Stimulated activated CD8-positive, alpha-beta memory T cell treated with anti-CD3 and anti-CD28 coated beads, Interleukin-12 subunit alpha, Interleukin-12 subunit beta, amount 100 ng/mL, for 24 hours (primary cell): ENCODE data around the gene KCNC4.

ENCODE experiments used
- DNase-seq: peaks from one replicate; pipeline ENCODE4 v3.0.0-alpha.2; 2020; ENCODE audit errors: extremely low read depth

KCNC4 gene

DNA sequence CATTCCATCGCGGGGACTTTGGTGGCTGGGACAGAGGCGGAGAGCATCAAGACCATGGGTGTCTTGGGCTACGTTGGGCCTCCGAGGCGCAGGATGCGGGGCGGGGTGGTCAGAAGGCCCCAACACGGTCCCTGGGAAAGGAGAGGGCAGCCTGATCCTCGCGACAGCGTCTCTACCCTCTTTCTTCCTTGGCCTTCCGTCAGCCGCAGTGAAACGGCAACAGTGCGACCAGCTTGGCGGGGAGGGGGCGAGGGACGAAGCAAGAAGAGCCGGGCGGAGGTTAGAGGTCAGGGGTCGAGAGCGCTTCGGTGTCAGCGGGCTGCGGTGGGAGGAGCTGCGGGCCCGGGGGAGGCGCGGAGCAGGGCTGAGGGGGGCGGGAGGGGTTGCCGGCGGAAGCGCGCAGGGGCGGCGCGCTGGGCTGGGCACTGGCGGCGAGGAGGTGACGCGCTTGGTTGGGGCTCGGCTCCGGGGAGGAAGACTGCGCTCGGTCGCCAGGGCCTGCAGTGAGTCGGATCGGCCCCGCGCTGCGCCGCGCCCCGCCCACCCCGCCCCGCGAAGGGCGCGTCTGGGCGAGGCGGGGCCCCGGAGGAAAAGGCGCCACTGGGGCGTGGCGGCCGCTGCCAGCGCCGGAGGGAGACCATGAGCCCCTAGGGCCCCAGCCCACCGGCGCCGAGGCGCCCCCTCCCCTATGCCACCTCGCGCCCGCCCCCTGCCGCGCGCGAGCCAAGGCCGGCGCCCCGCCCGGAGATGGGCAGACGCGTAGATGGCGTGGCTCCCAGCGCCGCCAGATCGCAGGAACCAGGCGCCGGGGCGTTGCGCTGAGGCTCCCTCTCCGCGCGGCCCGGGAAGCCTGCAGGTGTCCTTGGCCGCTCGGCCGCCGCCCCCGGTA is at the start of gene KCNC4:
Gene KCNC4 (plus strand): TSS at position 600 of the 889 bp plus-strand sequence. CDS start 1,186 bp downstream, outside the sequence.
- DNase-seq = peak; percentile 69

DNA sequence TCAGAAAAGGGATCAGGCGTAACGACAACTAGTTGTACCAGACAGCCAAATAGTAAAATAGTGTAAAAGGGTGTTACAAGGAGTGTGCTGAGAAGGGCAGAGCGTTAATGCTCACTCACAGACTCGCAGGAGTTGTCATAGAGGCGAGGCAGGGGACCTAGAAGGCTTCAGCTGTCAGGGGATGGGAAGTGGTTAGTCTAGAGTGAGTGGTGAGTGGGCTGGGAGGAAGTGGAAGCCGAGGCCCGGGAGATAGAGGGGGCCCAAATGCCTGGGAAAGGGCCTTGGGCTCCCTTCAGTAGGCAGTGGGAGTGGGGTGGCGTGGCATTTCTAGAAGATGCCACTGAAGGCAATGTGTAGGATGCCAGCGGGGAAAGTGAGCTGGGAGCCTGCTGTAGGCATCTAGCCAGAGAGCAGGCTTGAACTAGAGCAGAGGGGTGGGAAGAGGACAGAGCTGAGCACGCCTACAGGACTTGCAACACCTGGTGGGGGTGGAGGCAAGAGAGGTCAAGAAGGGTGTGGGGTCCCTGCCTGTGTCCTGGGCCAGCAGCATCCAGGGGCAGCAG is 49.5 kb upstream of the KCNC4 start:
- DNase-seq = no peak

DNA sequence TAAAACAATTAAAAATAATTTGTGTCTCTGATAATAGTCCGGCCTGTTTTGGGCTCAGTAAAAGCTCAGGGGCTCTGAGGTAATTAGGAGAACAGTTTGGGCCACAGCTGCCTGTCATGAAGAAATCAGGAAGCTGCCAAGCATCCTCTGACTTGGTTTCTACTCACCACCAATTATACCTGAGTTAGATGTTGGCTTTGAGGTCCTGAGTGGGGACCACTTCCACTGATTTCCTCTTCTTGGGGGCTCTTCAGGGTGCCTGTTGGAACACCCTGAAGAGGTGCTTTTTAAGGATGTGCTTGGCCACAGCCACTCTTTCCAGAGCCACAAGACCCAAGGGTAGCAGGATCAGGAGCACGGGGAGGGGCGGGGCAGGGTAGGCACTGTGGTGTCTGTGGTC is 48.9 kb upstream of the KCNC4 start:
- DNase-seq = no peak

DNA sequence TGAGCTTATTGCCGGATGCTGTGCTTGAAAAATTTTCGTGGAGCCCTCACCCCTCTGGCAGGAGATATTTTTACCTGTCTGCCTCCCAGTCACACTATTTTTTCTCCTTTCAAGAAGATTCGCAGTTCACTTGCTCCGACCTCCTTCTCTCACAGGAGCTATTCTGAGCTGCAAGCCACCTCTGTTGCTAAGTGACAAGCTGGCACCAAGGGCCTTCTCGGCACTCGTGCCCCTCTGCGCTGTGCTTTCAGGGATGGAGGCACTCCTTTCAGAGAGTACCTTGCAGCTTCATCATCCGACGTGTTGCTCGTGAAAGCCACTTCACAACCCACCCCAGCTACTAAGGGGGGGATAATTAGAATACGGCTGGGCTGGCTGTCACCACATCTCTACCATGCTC is 48.3 kb upstream of the KCNC4 start:
- DNase-seq = no peak

DNA sequence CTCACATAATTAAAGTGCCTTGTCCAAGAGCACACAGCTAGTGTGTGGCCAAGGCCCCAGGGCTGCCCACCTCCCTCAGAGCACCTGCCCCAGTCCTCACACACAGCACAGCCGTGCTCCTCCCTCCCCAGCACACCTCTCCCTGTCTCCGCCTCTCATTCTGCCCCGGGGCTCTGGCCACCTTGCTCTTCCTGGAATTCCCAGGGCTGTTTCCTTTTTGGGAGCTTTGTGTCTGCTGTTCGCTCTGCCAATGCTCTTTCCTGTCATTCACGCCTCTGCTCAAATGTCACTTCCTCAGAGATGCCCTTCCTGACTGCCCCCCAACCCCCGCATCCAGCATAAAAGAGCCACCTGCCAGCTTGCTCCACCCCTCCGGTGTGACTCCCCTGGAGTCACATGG is 46.5 kb upstream of the KCNC4 start:
- DNase-seq = no peak

DNA sequence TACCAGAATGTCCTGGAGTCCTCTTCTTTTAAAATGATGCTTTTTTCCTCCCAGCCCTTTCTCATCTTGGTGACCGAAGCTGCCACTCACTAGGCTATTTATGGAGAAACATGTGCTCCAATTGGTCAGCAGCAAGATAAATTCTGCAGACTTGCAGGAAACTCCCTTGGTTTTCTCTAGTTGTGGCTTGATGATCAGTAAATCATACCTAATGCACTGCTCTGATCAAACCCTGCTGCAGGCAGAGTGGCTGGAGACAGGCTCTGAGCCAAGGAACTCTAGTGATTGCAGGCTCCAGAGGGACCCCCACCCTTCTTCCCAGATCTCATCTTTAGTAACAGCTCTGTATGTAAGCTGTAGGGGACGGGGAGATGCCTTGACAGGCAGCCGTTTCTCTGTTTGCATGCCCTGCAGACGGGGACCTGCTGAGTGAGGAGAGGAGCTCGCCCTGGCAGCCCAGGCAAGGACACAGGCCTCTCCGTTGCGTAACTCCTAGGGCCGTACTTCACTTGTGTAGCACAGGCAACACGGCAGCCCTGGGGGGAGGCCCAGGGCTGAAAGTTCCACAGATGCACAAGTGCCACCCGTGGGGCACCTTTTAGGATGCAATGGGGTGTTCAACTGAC is 45.3 kb upstream of the KCNC4 start:
- no peak for DNase-seq

DNA sequence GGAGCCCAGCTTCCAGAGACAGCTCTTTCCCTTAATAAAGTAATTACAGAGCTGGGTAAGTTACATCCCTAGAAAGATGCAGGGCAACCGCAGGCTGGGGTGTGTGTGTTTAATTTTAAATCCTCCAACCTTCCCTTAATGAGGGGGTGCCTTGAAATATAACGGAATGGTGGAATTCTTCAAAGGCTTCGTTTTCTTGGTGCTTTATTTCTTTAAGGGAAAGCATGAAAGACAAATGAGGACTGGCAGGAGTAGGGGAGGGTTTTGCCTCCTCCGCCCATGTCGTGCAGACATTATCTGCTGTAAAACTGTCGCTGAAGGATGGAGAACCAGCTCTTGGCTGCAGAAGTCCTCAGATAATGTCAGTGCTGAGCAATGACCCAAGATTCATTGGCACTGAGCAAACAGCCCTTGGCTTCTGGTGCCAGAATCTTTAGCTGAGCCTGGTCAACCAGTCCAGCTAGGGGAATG is 44.3 kb upstream of the KCNC4 start:
- DNase-seq = no peak

DNA sequence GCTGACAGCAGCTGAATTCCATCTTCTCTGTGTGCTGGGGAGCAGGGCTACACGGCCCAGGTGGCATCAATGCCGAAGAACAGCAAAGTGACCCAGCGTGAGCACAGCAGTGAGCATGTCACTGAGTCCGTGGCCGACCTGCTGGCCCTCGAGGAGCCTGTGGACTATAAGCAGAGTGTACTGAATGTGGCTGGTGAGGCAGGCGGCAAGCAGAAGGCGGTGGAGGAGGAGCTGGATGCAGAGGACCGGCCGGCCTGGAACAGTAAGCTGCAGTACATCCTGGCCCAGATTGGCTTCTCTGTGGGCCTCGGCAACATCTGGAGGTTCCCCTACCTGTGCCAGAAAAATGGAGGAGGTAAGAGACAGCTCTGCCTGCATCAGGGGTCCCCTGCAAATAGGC is 43.3 kb upstream of the KCNC4 start:
- DNase-seq = no peak

DNA sequence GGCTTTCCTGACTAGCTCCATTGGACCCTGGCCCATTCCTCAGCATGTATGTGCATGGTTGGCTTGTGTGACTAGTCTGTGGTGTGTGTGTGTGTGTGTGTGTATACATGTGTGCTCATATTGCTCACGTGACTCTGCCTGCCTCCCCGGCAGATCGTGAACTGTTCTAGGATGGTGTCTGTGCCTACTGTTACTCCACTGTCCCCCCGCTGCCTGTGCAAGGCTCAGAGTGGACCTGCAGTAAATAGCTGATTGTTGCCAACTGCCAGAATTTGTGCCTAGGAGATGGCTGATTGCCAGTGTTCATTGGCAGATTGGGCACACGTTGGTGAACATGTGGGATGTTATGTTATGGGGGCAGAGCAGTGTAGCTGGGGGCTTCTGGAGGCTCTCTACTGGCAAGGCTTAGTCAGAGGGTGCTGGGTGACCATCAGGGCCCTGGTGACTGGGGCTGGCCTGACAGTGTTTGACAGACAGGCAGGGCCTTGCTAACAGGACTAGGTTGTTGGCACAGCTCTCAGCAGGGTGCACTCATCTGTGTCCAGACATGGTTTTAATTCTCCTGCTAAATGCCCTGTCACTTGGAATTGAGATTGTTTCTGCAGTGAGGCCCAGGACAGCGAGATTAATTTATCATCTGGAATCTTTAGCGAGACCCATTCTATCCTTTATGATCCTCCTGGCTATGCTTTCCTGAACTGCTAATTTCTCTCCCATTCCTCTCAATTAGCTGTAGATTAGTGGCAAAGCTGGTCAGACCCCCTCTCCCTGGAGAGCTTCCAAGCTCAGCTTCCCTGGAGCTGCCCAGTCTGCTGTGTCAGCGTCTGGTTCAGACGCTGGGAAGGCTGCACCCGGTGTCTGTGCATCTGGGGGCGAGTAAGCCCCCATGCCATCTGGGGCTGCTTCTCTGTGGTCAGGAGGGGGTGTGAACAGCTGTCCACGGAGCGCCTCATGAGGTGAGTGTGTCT is 39.1 kb upstream of the KCNC4 start:
- no peak for DNase-seq

DNA sequence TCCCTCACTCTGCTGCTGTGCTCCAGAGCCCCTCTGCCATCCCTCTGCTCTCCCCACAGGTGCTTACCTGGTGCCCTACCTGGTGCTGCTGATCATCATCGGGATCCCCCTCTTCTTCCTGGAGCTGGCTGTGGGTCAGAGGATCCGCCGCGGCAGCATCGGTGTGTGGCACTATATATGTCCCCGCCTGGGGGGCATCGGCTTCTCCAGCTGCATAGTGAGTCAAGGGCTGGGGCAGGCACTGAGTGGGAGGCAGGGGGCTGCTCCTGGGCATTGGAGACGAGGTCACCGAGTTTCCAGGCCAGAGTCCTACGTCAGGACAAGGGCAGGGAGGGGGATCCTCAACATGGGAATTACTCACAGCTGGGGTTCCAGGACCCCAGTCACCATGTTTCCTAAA is 38.1 kb upstream of the KCNC4 start:
- no peak for DNase-seq

DNA sequence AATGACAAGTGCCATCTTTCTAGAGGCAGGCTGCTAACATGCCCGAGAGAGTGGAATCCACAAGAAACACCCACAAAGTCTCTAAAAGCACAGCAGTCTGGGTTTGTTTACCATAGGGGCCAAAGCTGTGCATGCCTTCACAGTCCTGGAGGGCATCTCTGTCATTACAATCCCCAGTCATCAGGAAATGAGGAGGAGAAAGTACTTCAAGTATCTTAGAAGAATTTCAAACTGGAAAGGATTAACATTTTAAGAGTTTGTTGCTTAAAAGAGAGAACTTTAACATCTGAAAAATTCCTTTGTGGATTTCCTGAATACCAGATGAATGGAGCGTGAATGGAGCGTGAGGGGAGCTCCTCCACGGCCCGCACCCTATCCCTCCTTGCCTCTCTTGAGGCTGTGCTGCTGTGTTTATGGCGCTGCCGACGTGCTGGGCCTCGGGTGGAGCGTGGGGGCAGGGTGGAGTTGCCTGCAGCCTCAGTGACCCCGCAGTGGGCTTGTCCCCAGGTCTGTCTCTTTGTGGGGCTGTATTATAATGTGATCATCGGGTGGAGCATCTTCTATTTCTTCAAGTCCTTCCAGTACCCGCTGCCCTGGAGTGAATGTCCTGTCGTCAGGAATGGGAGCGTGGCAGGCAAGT is 36.5 kb upstream of the KCNC4 start:
- no peak for DNase-seq

DNA sequence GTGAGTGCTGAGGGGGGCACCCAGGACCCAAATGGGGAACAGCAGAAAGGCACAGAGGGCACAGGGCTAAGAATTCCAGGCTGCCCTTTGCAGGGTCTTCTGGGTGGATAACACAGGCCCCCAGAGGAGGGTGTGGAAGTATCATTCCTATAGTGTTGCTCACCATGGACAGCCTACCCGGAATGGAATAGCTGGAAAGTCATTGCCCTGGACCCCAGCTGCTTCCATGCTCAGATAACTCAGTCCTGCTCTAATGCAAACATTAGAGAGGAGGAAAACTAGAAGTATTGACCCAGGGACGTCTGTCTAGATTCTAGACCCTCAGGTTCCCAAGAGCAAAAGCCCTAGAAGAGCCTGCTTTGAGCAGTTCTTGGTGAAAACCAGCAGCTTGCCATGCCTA is 35.2 kb upstream of the KCNC4 start:
- DNase-seq = no peak

DNA sequence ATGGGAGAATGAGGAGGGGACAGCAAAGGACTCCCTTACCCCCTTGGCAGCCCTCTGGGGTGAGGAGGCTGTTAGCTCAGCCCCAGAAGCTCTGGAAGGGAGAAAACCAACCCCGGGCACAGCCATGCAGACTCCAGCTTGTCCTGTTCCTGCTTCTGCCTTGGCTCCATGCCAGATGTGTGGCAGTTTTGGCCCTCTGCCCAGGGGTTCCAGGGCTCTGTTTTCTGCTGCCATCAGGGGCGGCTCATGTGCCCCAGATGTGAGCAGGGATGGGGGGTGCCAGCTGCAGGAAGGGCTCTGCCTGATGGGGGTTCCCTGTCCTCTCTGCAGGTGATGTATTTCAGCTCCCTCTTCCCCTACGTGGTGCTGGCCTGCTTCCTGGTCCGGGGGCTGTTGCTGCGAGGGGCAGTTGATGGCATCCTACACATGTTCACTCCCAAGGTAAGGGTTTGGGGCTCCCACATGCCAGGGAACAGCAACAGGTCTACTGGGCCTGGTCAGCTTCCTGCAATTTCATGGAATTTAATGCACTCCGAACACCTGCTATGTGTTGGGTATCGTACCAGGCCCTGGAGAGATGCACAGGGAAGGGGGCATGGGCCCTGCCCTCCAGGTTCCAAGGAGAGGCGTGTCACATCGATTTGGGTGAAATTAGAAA is 33.7 kb upstream of the KCNC4 start:
- DNase-seq = no peak

DNA sequence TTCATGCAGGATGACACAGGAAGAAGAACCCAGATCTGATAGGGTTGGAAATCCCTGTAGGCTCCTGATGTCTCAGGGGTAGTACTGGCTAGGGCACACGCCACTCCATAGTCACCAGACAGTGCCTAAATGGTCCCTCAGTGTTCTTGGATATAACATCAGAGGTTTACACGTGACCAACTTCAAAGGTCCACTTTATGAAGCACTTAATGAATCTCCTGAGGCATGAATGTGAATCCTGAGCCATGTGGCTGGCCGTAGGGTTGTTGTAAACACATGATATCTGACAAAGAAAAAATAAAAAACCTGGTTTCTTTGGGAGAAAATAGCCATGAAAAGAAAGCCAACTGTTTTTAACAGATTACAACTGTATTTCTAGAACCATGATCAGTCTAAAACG is 32.3 kb upstream of the KCNC4 start:
- no peak for DNase-seq

DNA sequence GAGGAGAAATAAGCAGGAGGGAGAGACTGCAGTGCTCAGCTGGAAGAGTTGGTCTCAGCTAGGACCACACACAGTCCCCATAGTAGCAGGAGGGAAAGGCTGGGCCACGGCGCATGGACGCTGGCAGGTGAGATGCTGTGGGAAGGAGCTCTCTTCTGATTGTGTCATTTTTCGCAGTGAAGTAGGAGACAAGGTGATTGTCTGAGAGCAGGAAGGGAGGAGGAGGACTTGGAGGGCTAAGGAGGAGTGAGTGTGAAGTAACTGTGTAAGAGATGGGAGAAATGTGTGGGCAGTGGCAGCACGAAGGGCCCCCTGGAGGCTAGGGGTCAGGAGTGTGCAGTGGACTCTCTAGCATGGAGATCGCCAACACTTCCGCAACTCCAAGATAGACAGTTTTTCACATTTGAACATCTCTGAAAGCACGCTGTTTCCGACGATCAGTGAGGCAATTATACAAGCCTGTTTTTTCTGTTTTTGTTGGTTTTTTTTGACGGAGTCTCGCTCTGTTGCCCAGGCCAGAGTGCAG is 26.4 kb upstream of the KCNC4 start:
- DNase-seq = no peak

DNA sequence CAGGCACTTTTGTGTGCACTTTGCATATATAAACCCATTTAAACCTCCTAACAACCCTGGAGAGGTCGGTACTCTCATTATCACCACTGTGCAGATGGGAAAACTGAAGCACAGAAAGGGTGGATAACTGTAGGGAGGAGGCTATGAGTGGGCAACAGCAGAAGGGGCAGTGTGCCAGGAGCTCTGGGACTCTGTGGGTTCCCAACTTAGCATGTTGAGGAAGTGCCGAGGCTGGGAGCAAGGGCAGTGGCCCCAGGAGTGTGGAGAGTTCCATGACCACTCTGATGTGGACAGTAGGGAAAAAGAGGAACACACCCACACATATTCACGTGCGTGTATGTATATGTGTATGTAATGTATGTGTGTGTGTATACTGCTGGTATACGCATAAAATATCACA is 25.7 kb upstream of the KCNC4 start:
- DNase-seq = no peak

DNA sequence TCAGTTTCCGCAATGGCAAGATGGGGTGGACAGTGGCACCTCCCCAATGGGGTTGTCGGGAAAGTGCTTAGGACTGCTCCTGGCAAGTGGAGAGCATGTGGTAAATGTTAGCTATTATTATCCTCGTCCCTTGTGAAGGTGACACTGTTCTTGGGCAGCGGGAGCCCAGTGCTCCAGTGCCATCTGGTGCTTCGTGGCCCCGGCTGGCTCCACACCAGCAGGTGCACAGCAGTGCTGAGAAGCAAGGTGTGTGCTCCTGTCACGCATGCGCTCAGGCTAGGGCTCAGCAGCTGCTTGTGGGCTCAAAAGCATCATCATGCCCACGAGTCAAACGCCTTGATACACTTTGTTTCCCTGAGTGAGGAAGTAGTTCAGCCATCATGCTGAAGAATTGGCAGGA is 24.9 kb upstream of the KCNC4 start:
- DNase-seq = no peak

DNA sequence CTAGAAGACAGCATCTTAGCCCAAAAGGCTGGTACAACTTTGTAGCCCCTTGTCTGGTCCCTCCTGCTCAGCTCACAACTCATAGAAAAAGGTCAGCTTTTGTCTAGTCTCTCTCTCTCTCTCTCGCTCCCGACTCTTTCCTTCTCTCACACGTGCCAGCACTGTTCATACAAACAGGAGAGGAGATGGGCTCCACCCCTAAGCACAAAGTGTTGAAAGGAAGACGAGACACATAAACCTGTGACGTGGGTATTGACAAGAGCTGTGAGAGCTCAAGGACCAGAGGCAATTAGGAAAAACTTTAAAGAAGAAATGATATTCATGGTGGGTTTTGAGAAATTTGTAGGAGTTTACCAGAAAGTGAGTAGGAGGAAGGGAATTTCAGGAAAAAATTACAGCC is 23.6 kb upstream of the KCNC4 start:
- no peak for DNase-seq

DNA sequence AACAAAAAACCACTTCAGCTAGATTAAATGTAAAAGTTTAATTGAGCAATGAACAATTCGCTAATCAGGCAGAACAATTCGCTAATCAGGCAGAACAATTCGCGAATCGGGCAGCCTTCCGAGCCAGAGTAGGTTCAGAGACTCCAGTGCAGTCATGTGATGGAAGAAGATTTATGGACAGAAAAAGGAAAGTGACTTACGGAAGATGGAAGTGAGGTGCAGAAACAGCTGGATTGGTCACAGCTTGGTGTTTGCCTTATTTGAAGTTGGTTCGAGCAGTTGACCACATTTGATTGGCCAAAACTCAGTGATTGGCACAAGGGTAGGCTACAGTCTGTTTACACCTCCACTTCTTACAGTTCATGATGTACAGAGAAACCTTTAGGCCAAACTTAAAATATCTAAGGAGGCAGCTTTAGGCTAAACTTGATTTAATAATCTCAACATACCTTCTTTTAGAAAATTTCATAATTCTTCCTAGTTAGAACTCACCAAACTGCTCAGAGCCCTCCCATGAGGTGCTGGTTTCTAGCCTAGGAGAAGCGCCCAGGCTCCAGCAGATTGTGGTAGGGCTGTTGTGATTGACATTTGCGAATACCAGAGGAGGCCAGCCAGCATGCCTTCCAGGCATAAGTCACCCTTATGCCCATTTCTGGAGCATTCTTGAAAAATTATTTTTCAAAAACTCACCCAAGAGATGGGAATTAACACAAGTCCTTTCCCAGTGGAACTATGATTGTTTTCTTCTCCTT is 22.8 kb upstream of the KCNC4 start:
- no peak for DNase-seq
